WERI-Rb-1 (cell line): ENCODE measurements around the gene SPON1.

Experiments used
- DNase-seq: peaks from one replicate; pipeline ENCODE4 v3.0.0-alpha.2; 2020
- H3K27ac ChIP-seq: fragments of 250-450 bp; sonication (Bioruptor Pico); 2 replicates; pipeline ENCODE4 v1.5.1; 2020; ENCODE audit warnings: mild to moderate bottlenecking, moderate library complexity
- H3K27me3 ChIP-seq: fragments of 250-450 bp; sonication (Bioruptor Pico); 2 replicates; pipeline ENCODE4 v1.5.1; 2021; ENCODE audit warnings: mild to moderate bottlenecking, low read depth, moderate library complexity; ENCODE audit not compliant: insufficient read depth, severe bottlenecking
- H3K36me3 ChIP-seq: fragments of 250-450 bp; sonication (Bioruptor Pico); 2 replicates; pipeline ENCODE4 v1.5.1; 2020; ENCODE audit warnings: mild to moderate bottlenecking, moderate library complexity
- H3K4me3 ChIP-seq: 2 replicates; pipeline ENCODE4 v1.5.1; 2011; ENCODE audit warnings: low read depth, mild to moderate bottlenecking, control low read depth, low read length
- H3K9me3 ChIP-seq: fragments of 250-450 bp; sonication (Bioruptor Pico); 2 replicates; pipeline ENCODE4 v1.5.1; 2021; ENCODE audit warnings: mild to moderate bottlenecking, moderate library complexity; ENCODE audit not compliant: severe bottlenecking
- TF ChIP-seq, protein P1 (sequence below): IDR thresholded peaks from 2 replicates; pipeline ENCODE4 v1.5.1; 2011; ENCODE audit warnings: low read depth, mild to moderate bottlenecking, control low read depth, inconsistent platforms, low read length

The SPON1 gene

DNA sequence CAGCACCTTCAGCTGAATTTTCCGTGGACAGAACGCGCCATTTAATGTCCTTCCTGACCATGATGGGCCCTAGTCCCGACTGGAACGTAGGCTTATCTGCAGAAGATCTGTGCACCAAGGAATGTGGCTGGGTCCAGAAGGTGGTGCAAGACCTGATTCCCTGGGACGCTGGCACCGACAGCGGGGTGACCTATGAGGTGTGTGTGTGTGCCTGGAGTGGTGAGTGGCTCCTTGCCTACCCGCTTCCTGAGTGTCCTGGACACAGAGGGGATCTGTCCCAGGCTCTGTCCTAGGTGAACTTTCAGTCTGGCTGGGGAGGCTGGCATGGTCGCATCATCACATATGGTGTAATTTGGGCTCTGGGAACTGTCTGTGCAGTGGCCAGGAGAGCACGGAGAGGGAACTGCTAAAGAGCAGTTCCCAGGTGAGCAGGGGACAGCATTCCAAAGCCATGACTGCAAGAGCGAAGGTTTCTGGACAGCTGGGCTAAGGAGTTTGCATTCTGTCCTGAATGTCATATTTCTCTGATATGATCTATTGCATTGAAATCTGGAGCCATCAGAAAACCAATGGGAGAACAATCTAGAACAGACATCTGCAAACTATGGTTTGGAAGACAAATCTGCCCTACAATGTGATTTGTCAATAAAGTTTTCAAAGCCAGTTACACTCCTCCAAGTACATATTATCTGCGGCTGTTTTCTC lies 292.2 kb downstream of the SPON1 start:
- H3K9me3 ChIP-seq, result no peaks in the 10 kb centered on the region
- DNase-seq, result no peak
- no peaks in the 10 kb centered on the region for H3K36me3 ChIP-seq
- peaks cover 3% of the 10 kb centered on the region for H3K27me3 ChIP-seq
- H3K4me3 ChIP-seq, result no peak overlapping the region
- TF ChIP-seq, protein P1, sequence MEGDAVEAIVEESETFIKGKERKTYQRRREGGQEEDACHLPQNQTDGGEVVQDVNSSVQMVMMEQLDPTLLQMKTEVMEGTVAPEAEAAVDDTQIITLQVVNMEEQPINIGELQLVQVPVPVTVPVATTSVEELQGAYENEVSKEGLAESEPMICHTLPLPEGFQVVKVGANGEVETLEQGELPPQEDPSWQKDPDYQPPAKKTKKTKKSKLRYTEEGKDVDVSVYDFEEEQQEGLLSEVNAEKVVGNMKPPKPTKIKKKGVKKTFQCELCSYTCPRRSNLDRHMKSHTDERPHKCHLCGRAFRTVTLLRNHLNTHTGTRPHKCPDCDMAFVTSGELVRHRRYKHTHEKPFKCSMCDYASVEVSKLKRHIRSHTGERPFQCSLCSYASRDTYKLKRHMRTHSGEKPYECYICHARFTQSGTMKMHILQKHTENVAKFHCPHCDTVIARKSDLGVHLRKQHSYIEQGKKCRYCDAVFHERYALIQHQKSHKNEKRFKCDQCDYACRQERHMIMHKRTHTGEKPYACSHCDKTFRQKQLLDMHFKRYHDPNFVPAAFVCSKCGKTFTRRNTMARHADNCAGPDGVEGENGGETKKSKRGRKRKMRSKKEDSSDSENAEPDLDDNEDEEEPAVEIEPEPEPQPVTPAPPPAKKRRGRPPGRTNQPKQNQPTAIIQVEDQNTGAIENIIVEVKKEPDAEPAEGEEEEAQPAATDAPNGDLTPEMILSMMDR, result no peak
- no peak overlapping the region for H3K27ac ChIP-seq

DNA sequence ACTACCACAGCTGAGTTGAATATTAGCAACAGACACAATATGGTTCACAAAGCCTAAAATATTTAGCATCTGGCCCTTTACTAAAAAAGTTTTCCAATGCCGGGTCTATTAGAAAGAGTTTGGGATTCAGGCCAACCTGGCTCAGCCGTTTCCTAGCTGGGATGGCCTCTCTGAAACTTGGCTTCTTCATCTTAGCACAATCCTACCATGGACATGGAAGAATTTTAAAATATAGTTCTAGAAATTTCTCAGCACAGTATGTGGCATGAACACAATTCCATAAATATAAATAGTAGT lies 292.7 kb downstream of the SPON1 start:
- TF ChIP-seq, protein P1, result no peak
- H3K27me3 ChIP-seq, result peaks cover 3% of the 10 kb centered on the region
- DNase-seq, result no peak

DNA sequence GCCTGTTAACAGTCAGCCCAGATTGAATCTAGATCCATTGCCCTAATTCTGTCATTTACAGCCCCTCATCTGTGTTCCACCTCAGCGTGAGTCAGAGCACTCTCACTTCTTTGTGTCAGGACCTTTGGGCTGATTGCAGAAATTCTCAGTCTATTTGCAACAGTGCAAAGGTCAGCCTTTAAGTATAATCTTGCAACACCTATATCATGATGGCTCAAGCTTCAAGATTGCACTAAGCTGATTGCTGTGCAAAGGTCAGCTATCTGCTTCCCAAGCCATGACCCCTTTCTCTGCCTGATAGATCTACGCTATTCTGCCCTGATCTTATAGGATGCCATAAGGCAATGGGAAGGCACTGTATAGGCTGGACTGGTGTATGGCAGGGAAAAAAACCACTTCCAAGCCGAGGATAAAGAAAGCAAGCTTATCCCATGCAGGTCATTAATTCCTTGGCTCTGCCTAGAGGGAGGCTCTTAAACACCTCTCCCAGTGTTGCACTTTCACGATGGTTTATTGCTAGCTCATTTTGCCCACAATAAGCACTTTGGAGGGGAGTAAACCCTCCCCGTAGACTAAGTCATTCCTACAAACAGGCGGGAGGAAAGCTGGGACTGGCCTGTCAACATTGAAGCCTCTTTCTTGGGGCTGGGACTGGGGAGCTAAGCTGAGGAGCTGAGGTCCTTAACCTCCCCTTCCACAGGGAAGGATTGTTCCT lies 295.9 kb downstream of the SPON1 start:
- TF ChIP-seq, protein P1, result no peak
- no peak for DNase-seq

More for the DNA sequence above, 292.7 kb downstream of the SPON1 start:
- Histone ChIP-seq H3K27ac (no peak overlapping the region), H3K36me3 (no peaks in the 10 kb centered on the region), H3K4me3 (no peak overlapping the region), H3K9me3 (no peaks in the 10 kb centered on the region)

DNA sequence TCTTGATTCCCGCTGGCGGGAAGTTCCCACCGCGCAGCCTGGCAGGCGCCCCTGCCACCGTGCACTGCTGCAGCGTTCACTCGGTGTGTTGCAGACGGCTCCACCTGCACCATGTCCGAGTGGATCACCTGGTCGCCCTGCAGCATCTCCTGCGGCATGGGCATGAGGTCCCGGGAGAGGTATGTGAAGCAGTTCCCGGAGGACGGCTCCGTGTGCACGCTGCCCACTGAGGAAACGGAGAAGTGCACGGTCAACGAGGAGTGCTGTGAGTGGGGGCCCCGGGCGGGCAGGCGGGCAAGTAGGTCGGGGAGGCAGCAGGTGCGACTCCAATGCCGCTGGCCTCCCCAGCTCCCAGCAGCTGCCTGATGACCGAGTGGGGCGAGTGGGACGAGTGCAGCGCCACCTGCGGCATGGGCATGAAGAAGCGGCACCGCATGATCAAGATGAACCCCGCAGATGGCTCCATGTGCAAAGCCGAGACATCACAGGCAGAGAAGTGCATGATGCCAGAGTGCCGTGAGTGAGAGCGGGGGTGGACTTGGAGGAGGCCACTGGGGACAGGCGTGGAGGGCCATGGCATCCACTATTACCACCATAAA lies 296.8 kb downstream of the SPON1 start:
- Histone ChIP-seq H3K27me3 (no peaks in the 10 kb centered on the region), H3K27ac (no peak overlapping the region), H3K4me3 (no peak overlapping the region), H3K9me3 (no peaks in the 10 kb centered on the region), H3K36me3 (no peaks in the 10 kb centered on the region)
- TF ChIP-seq, protein P1, result no peak
- DNase-seq, result no peak

More for the DNA sequence above, 295.9 kb downstream of the SPON1 start:
- Histone ChIP-seq H3K27me3 (no peaks in the 10 kb centered on the region), H3K9me3 (no peaks in the 10 kb centered on the region), H3K27ac (no peak overlapping the region), H3K4me3 (no peak overlapping the region), H3K36me3 (no peaks in the 10 kb centered on the region)

DNA sequence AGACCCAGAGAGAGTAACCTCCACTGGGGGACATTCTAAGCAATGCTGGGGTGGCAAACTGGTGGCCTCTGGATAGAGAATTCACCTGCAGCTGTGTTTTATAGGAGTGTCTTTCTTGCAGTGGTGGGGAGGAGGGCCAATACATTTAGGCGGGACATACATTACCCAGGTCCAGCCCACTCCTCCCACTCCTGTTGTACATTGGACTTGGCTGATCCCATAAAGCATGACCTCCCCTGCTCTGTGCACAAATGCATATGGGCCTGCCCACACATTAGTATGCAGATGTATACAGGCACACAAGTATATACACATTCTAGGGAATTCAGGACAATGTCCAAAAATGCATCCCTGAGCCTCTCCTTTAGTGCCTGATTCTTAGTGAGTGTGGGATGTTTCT lies 297.4 kb downstream of the SPON1 start:
- no peak for DNase-seq

More for the DNA sequence above, 297.4 kb downstream of the SPON1 start:
- no peaks in the 10 kb centered on the region for H3K36me3 ChIP-seq
- no peaks in the 10 kb centered on the region for H3K9me3 ChIP-seq
- H3K27me3 ChIP-seq, result no peaks in the 10 kb centered on the region
- no peak overlapping the region for H3K27ac ChIP-seq
- no peak overlapping the region for H3K4me3 ChIP-seq
- TF ChIP-seq, protein P1, result no peak
